Inflammatory macrophage (primary cell): ENCODE measurements around the gene CUX1.

Source experiments
- DNase-seq, 2 donors: peaks; one replicate each; pipeline ENCODE4 v3.0.0-alpha.2; 2020 to 2022

The CUX1 gene

DNA sequence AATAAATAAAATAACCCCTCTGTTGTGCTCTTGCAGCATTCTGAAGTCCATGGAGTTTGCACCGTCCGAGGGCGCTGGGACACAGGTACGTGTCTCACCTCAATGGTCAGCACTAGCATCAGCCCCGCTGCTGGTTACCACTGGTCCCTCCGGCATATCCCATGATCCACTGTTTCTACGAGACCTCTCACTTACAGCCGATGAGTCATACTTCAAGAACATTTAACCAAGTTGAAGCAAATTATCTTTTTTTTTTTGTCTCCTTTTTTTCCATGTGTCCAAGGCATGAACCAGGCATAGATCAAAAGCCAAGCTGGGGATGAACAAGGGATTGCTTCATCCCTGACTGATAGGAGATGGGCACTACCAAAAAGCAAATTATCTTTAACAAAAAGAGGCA, 376.4 kb downstream of the CUX1 start:
- no peak for DNase-seq

DNA sequence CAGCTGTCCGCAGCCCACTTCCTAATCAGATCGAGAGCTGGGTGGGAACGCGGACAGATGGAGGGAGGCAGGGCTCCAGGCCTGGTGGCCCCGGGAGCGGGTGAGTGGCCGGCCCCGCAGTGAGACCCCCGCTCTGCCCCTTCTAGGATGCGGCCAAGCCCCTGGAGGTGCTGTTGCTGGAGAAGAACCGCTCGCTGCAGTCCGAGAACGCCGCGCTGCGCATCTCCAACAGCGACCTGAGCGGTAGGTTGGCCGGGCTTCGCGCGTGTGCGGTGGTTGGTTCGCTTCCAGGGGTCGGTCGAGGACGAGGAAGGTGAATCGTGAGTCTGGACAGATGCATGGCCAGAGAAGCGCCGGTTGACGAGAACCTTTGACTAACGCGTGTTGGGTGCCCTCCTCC, 377.9 kb downstream of the CUX1 start:
- DNase-seq, result no peak

DNA sequence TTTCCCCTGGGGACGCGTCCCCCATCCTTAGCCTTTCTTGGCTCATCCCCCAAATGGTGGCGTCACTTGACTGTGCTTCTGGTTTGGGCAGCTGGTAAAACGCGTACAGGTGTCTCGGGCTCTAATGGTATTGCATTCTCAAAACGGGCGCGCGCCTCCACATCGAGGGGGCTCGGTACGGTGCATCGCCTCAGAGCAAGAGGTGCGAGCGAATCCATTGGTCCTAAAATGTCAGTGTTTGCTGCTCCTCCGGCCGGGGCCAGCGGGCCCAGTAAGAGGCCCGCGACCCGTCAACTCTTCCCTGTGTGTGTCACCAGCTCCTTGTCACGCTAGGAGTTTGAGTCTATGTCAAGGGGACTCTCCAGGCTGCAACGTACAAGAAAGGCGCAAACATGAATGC, 378.6 kb downstream of the CUX1 start:
- no peak for DNase-seq

DNA sequence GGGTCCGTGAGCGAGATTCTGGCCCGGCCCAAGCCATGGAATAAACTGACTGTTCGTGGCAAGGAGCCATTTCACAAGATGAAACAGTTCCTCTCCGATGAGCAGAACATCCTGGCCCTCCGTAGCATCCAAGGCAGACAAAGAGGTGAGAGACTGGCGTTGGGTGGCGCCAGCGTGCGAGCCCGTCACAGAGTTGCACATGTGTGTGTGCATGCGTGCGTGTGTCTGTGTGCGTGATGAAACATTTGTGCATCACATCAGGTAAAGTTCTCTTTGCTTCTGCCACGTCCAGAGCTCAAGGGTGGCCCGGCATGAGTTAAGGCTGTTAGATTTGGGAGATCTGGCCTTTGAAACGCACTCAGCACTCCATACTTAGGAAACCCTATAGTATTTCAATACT, 379.7 kb downstream of the CUX1 start:
- DNase-seq, result no peak

DNA sequence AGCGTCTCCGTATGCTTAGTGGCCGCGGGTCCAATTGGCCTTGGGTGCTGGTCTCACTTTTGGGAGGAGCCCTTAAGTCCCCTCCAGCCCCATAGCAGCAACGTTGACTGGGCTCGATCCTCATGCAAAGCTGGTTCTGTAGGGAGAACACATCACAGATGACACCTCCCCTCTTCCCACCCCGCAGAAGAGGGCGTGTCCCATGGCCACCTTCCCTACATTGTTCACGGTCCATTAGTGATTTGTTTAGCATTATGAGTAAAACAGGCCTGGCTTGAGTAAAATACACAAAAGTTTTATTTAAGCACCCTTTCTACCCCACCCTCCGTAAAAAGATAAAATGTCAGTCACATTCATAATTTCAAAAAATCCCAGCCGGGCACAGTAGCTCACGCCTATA, 380.2 kb downstream of the CUX1 start:
- no peak for DNase-seq

DNA sequence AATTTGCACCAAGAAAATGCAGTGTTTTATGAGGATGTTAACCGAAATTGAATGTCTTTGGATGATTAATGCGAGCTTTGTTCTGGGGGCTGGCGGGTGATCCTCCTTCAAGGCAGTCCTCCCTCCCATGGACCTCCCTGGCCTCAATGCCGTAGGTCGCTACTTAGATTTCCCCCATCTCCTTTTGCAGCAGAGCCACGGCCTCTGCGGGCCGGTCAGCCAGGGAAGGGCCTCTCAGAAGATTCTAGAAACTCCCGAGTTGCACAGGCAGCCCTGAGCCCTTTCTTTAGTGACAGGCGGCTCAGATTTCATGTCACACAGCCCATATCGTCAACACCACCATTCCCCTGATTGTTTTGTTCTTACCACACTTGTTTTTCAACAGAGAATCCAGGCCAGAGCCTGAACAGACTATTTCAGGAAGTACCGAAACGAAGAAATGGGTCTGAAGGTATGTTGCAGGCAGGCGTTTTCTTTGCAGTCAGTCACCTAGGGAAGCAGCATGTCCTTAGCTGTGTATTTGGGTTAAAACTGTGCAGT, 381.1 kb downstream of the CUX1 start:
- no peak for DNase-seq

DNA sequence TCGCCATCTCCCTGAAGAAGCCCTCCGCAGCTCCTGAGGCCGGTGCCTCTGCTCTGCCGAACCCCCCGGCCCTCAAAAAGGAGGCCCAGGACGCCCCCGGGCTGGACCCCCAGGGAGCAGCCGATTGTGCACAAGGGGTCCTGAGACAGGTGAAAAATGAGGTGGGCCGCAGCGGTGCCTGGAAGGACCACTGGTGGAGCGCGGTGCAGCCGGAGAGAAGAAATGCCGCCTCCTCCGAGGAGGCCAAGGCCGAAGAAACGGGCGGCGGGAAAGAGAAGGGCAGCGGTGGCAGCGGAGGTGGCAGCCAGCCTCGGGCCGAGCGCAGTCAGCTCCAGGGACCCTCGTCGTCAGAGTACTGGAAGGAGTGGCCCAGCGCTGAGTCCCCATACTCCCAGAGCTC, 384.1 kb downstream of the CUX1 start:
- DNase-seq, result no peak

DNA sequence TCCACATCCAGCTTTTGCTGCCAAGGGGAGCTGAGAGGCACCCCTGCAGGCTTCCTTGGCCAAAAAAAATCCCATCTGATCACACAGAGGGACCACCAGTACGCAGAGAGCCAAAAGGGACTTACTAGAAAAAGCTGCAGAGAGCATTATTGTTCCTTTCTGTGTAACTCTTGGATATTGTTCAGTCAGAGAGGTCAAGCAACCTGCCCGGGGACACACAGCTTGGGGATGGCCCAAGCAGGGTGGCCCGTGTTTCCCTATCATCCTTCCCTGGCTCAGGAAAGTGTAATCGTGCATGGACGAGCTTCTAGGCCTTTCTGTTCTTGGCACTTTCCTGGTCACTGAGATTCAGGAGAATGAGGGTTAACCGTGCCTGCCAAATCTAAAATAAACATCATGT, 385.1 kb downstream of the CUX1 start:
- no peak for DNase-seq

DNA sequence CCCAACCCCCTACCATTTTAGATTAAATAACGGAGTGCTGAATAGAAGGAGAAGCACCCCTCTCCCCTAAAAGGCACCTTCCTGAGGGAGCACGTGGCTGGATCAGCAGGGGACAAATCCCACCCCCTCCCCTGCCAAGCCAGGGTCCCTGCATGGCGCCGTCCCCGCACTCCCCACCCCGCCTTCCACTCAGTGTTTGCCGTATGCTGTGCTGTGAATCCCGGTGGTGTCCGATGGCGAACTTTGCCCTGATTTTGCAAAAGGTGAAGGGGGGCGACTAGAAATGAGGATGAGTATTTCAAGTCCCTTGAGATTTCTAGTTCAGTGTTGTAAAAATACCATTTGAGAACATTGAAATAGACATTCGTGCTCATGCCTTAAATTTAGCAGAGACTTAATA, 385.8 kb downstream of the CUX1 start:
- no peak for DNase-seq

DNA sequence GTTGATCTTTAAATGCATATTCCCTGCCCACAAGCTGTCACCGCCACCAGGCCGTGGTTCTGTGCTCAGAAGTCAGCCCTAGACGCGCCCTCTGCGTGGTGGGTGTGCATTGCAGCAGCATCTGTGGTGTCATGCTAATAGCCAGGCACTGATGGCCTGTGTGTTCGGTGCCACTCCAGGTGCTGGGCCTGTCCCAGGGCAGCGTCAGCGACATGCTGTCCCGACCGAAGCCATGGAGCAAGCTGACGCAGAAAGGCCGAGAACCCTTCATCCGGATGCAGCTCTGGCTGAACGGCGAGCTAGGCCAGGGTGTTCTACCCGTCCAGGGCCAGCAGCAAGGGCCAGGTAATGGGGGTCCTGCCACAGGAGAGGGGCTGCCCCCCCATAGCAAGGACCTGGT, 386.8 kb downstream of the CUX1 start:
- no peak for DNase-seq

DNA sequence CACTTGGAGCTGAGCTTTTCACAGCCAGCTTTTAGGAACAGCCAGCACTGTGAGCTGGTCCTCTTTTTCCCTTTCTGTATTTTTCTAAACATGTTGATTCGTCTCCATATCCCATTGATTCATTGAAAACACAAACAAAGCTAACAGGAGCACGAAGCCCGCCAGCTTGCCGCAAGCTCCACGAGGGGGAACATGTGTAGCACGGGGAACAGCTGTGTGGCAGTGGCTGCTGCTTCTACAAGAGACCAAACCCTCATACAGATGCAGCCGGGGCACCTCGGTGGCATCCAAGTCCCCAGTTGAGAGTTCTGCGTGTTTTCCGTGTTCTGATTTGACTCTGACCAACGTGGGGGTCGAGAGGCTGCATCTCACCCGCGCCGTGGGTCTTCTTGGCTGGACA, 388.5 kb downstream of the CUX1 start:
- DNase-seq, result no peak

DNA sequence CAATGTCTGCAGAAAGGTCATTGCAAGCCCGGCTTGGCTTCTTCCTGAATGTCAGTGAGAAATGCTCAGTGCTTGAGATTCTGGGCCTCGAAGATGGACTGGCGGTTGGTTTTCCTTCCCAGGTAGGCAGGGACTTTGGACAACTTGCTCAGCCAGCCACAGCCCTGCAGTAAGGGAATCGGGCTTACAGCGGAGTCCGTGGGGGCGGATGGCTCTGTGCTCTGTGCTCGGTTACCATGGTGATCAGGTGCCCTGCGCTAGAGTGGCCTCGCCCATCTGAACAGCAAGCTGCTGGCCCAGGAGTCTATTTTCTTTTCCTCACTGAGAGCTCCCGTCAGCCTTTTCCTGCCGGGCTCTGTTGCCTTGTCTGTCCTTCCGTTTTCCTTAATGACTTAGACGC, 391.4 kb downstream of the CUX1 start:
- DNase-seq, result no peak

DNA sequence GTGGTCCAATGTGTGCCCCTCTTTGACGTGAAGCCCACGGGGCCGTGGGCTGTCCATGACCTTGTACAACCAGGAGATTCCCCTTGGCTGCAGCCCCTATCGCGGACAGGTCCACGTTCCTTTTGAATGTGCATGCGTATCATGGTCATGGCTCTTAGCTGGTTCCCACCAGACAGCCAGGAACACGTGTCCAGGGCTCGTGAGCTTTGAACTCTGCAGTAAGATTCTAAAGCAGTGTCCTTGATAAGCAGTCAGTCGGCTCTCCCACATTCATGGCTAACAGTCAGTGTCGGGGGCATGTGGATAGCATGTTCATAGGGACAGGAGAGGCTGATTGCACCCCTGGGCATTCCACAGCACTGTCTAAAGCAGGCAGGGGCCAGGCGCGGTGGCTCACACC, 393.4 kb downstream of the CUX1 start:
- no peak for DNase-seq

DNA sequence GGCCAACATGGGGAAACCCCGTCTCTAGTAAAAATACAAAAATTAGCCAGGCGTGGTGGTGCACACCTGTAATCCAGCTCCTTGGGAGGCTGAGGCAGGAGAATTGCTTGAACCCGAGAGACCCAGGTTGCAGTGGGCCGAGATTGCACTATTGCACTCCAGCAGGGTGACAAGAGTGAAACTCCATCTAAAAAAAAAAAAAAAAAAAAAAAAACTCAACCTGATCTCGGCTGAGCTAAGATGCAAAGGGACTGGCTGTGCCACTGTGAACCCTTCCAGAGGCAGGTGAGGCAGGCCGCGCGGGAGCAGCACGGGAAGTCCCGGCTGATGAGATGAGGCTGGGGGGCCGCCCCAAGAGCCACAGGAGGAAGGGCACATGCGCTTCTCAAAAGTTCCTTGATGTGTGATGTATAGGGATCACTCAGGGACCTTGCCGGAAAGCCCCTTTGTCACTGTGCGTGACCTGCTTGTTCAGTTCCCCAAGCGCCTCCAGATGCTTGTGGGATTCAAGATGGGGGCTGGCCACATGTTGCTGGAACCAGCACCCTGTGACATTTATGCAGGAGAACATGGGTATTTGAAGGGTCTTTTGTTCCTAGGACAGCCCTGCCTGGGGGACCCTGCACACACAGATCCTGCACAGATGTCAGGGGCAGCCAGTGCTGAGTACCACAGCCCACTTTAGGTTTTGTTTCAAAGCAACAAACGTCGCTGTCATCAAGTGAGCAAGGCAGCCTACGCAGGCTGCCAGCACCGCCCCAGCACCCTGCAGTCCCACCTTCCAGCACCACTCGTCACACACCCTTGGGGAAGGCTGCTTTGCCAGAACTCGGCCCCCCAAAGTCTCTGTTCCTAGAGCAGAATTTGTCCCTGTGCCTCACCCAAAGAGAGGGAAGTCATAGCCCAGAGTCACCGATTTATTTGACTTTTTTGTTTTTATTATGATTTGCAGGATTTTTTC, 394.4 kb downstream of the CUX1 start:
- peak in 1 of 2 donors; percentile 17 for DNase-seq

DNA sequence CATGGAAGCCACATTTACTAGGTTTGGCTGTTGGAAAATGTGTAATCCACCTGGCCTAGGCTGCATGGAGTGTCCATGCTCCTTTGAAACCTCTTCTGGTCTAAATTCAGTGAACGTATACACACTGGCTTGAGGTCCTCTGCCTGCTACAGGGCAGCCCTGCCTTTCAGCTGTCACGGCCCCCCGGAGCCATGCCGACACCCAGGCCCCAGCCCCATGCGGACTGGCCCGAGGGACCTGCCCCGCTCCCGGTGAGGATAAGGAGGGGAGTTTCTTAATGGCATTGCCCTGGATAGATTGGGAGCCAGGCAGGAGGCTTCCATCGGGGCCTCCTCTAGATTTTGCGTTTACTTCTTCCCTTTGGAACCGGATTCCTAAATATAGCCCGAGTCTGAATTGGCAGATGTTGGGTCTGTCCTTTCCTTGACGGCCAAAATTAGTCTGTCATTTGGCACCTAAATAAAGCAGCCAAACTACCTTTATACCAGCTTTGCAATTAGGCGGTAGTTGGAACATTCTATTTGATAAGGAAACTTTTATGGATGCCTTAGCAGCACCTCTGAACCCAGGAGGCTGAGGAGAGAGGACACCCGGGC, 397.1 kb downstream of the CUX1 start:
- DNase-seq, result no peak

DNA sequence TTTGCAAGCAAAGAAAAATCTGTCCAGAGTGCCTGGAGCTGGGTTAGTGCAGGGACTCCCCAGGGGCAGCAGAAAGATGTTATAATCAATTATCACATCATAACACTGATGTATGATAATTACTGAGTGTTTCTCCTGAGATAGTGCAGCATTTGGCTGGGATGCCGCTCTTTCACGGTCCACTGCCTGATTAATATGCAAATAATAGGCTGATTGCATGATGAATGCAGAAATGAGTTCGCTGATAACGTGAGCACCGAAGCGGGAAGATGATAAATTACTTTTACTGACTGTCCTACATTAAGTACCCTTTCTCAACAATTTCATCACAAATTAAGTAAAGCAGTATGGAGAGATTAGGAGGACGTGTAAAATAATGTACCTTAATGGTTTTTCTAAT, 397.8 kb downstream of the CUX1 start:
- DNase-seq, result no peak

DNA sequence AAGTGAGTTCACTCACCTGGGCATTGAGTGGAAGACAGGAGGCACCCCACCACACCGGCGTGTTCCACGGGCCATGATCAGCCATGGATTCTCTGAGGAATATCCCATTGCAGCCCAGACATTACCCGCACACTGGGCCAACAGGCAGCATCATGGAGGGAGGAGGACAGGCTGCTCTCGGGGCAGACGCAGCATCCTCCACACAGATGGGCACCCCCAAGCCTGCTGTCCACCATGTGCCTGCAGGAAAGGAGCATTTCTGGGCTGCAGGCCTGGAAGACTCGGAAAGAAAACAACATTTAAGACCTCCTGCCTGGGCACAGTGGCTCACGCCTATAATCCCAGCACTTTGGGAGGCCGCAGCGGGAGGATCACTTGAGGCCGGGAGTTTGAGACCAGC, 398.3 kb downstream of the CUX1 start:
- no peak for DNase-seq

DNA sequence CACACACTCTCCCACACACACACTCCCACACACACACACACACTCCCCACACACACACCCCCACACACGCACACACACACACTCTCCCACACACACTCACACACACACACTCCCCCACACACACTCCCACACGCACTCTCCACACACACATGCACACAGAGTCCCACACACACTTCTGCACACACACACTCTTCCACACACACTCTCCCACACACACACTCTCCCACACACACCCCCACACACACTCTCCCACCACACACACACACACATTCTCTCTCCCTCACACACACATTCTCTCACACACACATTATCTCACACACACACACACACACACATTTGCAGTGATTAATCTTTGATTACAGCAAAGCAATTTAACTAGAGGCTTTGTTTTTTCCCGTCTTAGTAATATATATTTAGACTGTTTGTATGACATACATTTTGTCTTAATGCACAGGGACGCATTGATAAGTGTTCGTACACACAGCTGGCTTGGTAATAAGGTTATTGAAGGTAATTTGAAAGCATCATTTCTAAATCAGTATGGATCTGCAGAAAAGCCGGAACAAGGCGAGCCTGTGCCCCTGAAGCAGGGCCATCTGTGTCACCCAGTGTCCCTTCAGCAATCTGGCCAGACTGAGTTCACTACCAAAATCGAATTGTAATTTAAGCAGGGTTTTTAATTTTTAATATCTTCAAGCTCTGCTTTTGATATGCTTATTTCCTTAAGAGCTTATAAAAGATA, 399.3 kb downstream of the CUX1 start:
- DNase-seq, result no peak

DNA sequence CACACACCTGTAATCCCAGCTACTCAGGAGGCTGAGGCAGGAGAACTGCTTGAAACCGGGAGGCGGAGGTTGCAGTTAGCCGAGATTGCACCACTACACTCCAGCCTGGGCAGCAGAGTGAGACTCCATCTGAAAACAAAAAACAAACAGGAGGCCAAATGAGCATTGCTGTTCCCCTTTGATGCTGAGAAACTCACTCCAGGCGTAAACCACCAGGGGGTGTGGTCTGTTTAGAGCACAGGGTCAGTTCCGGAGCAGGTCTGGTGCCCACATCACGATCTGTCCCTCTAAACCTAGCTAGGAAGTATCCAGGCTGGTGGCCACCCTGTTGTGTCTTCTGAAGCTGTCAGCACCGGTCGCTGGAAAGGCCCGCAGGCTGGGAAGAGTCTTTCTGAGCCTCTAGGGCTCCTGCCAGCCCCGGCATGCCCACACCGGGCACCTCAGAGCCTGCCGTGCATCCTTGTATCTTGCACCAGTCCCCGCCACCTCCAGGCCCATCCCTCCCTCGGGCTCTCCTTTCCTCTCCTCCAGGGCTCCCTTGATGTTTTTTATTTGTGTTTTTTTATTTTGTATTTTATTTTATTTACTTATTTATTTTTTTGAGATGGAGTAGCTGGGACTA, 402.9 kb downstream of the CUX1 start:
- DNase-seq, result no peak

DNA sequence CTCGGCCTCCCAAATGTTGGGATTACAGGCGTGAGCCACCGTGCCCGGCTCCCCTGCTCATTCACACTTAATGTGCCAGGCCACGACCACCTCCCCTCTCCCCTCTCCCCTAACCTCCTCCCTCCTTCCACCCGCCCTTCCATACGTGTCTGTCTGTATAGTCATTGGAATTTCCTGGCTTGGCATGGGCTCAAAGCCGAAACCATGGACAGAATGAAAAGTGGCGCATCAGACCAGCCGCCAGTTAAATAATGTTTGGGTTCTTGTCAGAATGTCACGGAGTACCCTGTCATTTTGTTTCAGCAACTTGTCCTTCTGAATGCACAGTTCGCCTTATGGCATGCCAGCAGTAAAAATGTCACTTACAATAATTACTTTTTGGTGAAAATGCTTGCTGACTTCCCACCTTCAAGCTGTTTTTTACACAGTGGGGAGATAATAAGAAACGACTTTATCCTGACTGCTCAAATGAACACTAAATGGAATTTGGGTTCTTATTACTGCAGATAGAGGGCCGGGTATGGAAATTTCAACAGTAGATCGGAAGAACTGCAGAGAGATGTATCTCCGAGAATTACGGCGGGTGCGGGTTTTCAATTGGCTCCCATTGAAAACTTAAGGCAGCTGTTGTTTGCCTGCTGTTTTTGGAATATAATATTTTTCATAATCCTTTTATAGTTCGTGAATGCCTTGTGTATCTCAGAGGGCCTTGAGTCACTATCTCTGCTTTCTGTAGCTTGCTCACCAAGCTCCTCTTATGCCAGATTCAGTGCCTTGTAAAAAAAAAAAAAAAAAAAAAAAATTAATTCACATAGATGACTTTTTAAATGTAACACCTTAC, 403.8 kb downstream of the CUX1 start:
- no peak for DNase-seq

DNA sequence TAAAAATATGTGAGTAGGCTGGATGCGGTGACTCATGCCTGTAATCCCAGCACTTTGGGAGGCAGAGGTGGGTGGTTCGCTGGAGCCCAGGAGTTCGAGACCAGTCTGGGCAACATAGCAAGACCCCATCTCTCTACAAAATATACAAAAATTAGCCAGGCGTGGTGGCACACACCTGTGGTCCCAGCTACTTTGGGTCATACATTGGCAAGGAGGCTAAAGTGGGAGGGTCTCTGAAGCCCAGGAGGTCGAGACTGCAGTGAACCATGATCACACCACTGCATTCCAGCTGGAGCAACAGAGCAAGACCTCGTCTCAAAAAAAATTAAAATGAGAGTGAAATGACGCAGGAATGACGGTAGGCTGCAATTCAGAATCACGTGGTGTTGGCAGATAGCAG, 404.5 kb downstream of the CUX1 start:
- no peak for DNase-seq

DNA sequence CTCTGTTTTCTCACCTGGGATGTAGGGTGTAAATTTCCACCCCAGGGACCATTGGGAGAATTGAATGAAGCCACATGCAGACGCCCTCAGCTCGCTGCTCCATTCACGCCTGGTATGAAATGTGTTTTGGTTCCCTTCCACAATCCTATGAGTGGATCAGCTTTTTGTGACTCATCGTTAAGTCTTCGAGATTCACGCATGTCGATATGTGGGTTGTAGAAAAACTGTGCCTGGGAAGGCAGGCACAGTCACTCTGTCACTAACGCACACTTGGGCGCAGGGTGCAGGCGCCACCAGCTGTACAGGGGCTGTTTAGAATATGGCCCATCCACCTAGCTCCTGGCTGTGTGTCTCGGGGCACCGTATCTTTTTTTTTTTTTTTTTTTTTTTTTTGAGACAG, 405.0 kb downstream of the CUX1 start:
- DNase-seq, result no peak
